ENCODE measurements around the gene CHCHD3.

- TF ChIP-seq CTCF (conservative IDR thresholded peaks at IDR 0.05; ENCODE audit: low read depth, low read length) (no peak), POLR2A (IDR thresholded peaks at IDR 0.05; ENCODE audit: low read depth, low read length) (no peak), ELK1 (IDR thresholded peaks at IDR 0.05; ENCODE audit: borderline replicate concordance, low read depth, low read length) (no peak), RAD21 (IDR thresholded peaks at IDR 0.05; ENCODE audit: low read length) (no peak), SMC3 (IDR thresholded peaks at IDR 0.05; ENCODE audit: low read depth, low read length) (no peak), NFE2L2 (IDR thresholded peaks at IDR 0.05; ENCODE audit: low read depth, low read length) (no peak), MAFK (IDR thresholded peaks at IDR 0.05; ENCODE audit: low read depth, low read length) (no peak), MXI1 (IDR thresholded peaks at IDR 0.05; ENCODE audit: borderline replicate concordance, low read depth, low read length) (no peak), CEBPB (IDR thresholded peaks at IDR 0.05; ENCODE audit: low read depth, low read length) (no peak), RFX5 (IDR thresholded peaks at IDR 0.05; ENCODE audit: low read depth, low read length) (no peak), MAZ (IDR thresholded peaks at IDR 0.05; ENCODE audit: borderline replicate concordance, low read depth, low read length) (no peak)
Measured at GRCh38 chr7:132800522-132800921, 281.4 kb downstream of the CHCHD3 start.
